Upper lobe of left lung (tissue), 4 donors: ENCODE results near the gene TCHP.

Experiments
- POLR2AphosphoS5 ChIP-seq, 2 donors: sonication (generic); formaldehyde crosslinking; IDR thresholded peaks; one replicate each; pipeline ENCODE4 v1.5.1; 2017; ENCODE audit warnings: antibody characterized with exemption in 2 of 2
- TF ChIP-seq, protein P1 (sequence below), 6 experiments: fragments of 450-650 bp in 4 of 6; fragments of 200-600 bp in 2 of 6; sonication (generic) in 2 of 6; IDR thresholded peaks; one replicate each; pipeline ENCODE4 v1.5.1; 2016 to 2019; ENCODE audit warnings: antibody characterized with exemption in 6 of 6

DNA sequence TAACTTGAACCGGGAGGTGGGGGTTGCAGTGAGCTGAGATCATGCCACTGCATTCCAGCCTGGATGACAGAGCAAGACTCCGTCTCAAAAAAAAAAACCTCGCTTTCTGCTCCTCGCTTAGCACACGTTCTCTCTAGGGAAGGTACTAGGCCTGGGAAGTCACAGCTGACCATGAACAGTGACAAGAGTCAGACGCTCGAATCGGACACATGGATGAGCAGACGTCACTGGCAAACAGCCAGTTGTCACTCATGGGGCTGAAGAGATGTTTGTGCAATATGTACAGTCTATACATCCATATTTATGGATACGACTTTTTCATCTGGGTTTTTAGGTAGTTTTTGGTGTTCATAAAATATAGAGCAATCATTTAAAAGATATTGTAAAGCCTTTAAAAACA, 19.4 kb downstream of the TCHP start:
- TF ChIP-seq, protein P1, sequence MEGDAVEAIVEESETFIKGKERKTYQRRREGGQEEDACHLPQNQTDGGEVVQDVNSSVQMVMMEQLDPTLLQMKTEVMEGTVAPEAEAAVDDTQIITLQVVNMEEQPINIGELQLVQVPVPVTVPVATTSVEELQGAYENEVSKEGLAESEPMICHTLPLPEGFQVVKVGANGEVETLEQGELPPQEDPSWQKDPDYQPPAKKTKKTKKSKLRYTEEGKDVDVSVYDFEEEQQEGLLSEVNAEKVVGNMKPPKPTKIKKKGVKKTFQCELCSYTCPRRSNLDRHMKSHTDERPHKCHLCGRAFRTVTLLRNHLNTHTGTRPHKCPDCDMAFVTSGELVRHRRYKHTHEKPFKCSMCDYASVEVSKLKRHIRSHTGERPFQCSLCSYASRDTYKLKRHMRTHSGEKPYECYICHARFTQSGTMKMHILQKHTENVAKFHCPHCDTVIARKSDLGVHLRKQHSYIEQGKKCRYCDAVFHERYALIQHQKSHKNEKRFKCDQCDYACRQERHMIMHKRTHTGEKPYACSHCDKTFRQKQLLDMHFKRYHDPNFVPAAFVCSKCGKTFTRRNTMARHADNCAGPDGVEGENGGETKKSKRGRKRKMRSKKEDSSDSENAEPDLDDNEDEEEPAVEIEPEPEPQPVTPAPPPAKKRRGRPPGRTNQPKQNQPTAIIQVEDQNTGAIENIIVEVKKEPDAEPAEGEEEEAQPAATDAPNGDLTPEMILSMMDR (IDR thresholded peaks at IDR 0.05) = no peak
- TF ChIP-seq POLR2AphosphoS5 (IDR thresholded peaks at IDR 0.05) = no peak
